Amniotic stem cell (primary cell): ENCODE measurements around the gene ADCY9.
"Not testable (repeated sequence)": the region's sequence is repeated elsewhere in the genome, so short reads cannot be mapped to it uniquely, and the experiment has no call there.

ENCODE experiments used
- DNase-seq: peaks from one replicate; lab custom pipeline; 2025; lab: John Stamatoyannopoulos, UW

The ADCY9 gene

GRCh38 chr16:4116325-4117249 lies at the start of gene ADCY9:
Gene ADCY9 (minus strand): TSS chr16:4116442. CDS start chr16:4115442, 1,000 bp downstream.
- DNase-seq = peak; percentile 53

DNA sequence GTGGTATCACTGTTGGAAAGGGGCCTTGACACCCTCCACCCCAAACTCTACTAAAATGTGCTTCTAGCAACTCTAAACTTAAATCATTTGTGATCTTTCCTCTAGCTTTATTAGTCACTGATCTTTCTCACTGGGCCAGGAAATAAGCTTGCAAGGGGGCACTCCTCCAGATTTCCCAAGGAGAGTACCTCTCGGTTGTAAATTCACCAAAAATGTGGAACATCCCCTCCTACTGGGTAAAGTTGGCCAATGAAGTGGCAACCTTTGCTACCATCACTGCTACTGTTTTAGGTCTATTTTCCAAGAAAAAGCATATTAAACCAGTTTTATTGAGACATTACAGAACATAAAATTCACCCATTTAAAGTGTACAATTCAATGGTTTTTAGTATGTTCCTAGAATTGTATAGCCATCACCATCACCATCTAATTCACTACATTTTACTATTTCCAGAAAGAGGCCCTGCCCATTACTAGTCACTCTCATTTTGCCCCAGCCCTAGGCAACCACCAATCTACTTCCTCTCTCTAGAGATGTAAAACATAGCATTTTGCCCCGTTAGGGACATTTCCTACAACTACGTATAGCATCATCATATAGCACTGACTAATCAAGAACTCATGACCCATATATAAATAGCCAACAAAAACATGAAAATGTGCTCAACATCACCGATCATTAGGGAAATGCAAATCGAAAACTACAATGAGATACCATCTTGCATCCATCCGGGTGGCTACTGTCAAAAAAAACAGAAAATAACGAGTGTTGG lies 44.6 kb upstream of the ADCY9 start:
- no peak for DNase-seq

DNA sequence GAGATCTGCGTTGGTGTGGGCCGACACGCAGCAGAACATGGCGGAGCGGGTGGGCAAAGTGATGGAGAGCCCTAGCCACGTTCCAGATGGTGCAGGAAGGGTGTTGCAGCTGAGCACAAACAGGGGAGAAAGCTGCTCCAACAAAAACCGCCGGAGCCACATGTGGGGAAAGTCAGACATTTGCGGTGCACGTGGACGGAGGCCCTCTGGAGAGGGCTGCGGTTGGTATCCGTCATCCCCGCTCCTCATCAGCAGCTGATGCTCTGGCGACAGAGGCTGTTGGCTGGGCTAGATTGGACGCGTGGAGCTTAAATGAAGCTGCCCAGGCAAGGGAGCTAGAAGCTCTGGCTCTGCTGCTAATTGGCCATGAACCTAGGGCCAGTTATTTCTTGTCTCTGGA lies 43.5 kb upstream of the ADCY9 start:
- DNase-seq = no peak

GRCh38 chr16:4158143-4159093 lies 42.2 kb upstream of the ADCY9 start:
- DNase-seq = no peak

- no peak for DNase-seq
These were observed 41.2 kb upstream of the ADCY9 start for GRCh38 chr16:4157376-4157825.

- DNase-seq = not testable (repeated sequence)
These were observed 40.3 kb upstream of the ADCY9 start for GRCh38 chr16:4156503-4156902.

- not testable (repeated sequence) for DNase-seq
These were observed 37.1 kb upstream of the ADCY9 start for GRCh38 chr16:4153364-4153763.

DNA sequence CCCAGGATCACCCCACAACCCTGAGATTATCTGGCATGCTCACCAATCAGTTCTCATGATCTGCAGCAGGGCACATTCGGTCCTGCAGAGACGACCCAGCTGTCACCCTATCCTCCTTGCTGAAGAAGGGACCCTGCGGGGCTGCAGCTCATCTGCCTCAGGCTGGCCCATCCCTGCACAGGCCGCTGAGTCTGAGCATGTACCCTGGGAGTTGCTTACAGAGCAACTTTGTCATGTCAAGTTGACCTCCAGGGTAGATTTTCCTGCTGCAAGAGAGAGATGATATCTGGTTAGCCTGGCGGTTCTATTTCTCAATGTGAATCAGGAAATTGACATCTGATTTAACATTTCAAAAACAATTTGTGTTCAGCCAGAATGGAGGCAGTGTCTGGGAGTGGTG lies 36.0 kb upstream of the ADCY9 start:
- DNase-seq = no peak

DNA sequence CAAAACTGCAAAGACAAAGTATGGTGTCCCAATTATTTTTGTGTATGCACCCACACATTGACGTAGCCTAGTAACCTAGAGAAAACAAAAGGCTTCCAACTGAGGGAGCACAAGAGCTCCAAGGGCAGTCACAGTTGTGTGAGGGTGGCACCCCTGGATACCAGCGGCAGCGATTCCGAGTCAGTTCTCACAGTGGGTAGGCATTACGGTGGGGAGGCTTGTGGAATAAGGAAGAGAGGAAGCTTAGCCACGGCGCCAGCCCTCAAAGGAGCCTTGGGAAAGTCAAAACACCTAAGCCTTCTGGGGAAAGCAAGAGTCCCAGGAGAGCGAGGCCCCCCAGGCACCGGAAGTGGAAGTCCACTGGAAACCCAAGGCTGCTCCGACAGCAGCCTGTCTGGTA lies 31.0 kb upstream of the ADCY9 start:
- no peak for DNase-seq

DNA sequence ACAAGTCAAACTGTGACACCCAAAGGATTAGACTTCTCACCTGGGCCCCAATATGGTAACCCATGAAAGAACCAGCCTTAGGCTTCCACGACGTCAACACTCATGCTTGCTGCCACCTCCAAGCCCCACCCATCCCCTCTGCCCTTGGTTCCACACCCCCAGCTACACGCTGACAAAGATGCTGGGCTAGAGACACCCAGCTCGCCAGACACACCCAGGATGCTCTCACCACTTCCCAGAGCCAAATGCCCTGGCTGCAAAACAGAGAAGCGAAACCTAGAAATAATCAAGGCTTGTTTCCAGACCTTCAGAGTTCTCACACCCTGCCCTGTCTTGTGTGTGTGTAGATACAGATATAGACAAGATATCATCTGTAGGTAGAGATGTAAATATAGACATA lies 26.0 kb upstream of the ADCY9 start:
- DNase-seq = no peak

GRCh38 chr16:4141604-4142003 lies 25.4 kb upstream of the ADCY9 start:
- DNase-seq = no peak

- DNase-seq = no peak
These were observed 24.4 kb upstream of the ADCY9 start for GRCh38 chr16:4140652-4141051.

- DNase-seq = no peak
These were observed 23.7 kb upstream of the ADCY9 start for GRCh38 chr16:4139968-4140367.

GRCh38 chr16:4138713-4139112 lies 22.5 kb upstream of the ADCY9 start:
- DNase-seq = no peak

- DNase-seq = no peak
These were observed 21.2 kb upstream of the ADCY9 start for GRCh38 chr16:4137438-4137837.

DNA sequence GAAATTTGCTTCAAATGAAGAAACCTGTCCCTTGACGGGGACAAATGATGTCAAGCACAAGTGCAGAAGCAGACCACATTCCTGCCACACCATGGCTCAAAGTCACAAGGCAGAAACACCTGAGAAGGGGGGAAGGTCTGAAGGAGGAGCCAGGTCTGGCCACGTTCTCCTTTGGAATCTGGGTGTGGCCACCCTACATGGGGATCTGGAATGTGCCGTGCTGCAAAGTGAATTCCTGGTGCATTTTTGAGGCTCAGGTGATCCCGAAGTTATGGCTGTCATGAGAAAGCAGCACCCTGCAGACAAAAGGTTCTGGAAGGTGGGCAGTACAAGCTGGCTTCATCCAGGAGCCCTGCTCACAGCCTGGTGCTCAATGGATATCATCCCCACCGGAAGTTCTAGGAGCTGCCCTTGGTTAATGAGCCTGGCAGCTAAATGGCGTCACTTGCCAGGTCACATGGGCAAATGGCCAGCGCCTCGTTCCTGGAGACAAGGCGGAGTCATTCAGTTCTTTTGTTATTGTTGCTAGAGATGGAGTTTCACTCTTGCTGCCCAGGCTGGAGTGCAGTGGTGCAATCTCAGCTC lies 20.1 kb upstream of the ADCY9 start:
- no peak for DNase-seq

- no peak for DNase-seq
These were observed 19.3 kb upstream of the ADCY9 start for GRCh38 chr16:4135537-4135936.

- DNase-seq = no peak
These were observed 17.7 kb upstream of the ADCY9 start for GRCh38 chr16:4133897-4134372.

GRCh38 chr16:4131621-4132020 lies 15.4 kb upstream of the ADCY9 start:
- no peak for DNase-seq

DNA sequence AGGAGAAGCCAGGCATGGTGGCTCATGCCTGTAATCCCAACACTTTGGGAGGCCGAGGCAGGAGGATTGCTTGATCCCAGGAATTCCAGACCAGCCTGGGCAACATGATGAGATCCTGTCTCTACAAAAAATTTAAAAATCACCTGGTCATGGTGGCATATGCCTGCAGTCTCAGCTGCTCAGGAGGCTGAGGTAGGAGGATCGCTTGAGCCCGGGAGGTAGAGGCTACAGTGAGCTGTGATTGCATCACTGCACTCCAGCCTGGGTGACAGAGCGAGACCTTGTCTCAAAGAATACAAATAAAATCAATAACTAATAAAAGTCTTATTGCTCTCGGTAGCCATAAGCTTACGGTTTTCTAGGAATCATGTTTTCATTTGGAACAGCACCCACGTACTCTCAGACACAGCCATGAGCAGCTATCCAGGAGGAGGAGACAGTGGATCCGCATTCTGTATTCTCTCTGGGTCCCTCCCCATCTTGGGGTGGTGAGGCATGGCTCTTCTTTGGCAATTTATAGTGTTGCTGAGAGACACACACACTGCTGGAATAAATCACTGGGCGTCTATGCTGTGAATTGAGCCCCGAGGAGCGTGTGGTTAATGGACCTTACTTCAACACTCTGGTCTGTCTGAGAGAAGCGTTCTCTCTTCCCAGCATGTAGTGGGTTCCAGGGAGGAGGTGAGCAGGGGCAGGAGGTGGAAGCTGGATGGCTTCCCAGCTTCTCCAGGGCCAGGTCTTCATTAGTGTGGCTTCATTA lies 8.5 kb upstream of the ADCY9 start:
- no peak for DNase-seq
